Epidermal melanocyte (primary cell): ENCODE measurements around the gene PRMT2.
"Not testable (repeated sequence)": the region's sequence is repeated elsewhere in the genome, so short reads cannot be mapped to it uniquely, and the experiment has no call there.

Source experiments
- DNase-seq: peaks from one replicate; pipeline ENCODE4 v3.0.0; 2011; ENCODE audit warnings: low spot score; ENCODE audit not compliant: insufficient read length

The PRMT2 gene

DNA sequence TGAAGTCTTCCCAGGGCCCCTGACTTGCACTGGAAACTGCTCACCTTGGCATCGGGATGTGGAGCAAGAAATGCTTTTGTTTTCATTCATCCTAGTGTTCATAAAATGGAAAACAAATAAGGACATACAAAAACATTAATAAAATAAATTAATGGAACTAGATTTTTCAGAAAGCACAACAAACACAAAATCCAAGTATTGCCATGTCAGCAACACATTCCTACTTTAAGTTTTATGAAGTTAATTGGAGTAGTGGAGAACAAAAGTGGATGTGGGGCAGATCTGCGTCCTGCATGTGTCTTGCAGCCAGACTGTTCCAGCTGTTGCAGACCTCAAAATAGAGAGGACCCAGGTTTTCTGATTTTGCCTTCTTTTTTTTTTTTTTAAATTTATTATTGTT is 32.9 kb downstream of the PRMT2 start:
- no peak for DNase-seq

DNA sequence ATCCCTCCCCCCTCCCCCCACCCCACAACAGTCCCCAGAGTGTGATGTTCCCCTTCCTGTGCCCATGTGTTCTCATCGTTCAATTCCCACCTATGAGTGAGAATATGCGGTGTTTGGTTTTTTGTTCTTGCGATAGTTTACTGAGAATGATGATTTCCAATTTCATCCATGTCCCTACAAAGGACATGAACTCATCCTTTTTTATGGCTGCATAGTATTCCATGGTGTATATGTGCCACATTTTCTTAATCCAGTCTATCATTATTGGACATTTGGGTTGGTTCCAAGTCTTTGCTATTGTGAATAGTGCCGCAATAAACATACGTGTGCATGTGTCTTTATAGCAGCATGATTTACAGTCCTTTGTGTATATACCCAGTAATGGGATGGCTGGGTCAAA is 33.4 kb downstream of the PRMT2 start:
- not testable (repeated sequence) for DNase-seq

DNA sequence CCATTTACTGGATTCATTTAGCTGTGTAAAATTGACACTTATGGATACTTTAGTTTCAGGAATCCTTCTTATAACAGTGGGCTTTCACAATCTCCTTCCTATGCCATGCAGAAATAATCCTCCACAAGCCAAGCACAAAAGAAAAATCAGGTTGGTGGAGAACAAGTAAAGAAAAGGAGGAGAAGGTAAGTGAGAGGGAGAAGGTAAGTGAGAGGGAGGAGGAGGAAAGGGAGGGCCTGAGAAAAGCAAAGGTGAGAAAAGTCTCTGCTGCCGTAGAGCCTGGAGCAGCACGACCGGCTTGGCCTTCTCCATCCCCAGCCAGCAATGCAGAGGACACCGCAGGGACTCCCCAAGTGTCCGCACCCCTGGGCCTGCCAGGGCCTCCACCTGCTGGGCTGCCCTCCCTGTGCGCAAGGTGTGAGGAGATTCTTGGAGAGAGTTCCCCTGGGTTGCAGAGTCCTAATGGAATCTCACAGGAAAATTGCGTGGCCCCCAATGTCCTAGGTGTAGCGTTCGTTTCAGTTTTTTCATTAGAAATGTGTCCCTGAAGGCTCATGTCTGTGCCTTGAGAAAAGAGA is 39.0 kb downstream of the PRMT2 start:
- no peak for DNase-seq

GRCh38 chr21:46675595-46676280 is 40.3 kb downstream of the PRMT2 start:
- no peak for DNase-seq

DNA sequence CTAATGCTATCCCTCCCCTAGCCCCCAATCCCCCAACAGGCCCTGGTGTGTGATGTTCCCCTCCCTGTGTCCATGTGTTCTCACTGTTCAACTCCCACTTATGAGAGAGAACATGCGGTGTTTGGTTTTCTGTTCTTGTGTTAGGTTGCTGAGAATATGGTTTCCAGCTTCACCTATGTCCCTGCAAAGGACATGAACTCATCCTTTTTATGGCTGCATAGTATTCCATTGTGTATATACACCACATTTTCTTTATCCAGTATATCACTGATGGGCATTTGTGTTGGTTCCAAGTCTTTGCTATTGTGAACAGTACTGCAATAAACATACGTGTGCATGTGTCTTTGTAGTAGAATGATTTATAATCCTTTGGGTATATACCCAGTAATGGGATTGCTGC is 41.1 kb downstream of the PRMT2 start:
- DNase-seq = not testable (repeated sequence)

GRCh38 chr21:46681593-46681992 is 46.1 kb downstream of the PRMT2 start:
- DNase-seq = not testable (repeated sequence)

GRCh38 chr21:46698652-46699051 is 63.2 kb downstream of the PRMT2 start:
- not testable (repeated sequence) for DNase-seq

GRCh38 chr21:46699104-46699503 is 63.6 kb downstream of the PRMT2 start:
- not testable (repeated sequence) for DNase-seq
